ENCODE measurements around the gene FARS2. TPM values are rescaled to one million over a fixed set of nuclear protein-coding genes. Genes with fewer than 3 reads are reported as not detected.
"Not testable (repeated sequence)": the region's sequence is repeated elsewhere in the genome, so short reads cannot be mapped to it uniquely, and the experiment has no call there.

Gene FARS2
- polyA plus RNA-seq, 1 donor (not counting 4 experiments of a cell fraction or from before 2014, with no cell fraction given): 21.3 TPM

- Histone ChIP-seq H3K27ac (ENCODE audit: control insufficient read depth, insufficient read depth, low read length) (no peak overlapping the region), H3K9ac (ENCODE audit: control insufficient read depth, extremely low read depth, insufficient read depth, low read length) (no peak overlapping the region), H3K9me3 (ENCODE audit: control insufficient read depth, low read depth, low read length) (no peaks in the 10 kb centered on the region), H3K79me2 (ENCODE audit: control insufficient read depth, insufficient read depth, low read length) (no peaks in the 10 kb centered on the region), H3K36me3 (ENCODE audit: control insufficient read depth in 2 of 2, extremely low read depth in 1 of 2, insufficient read depth in 2 of 2, low read length in 2 of 2) (no peaks in the 10 kb centered on the region), H3K4me2 (ENCODE audit: control insufficient read depth, extremely low read depth, insufficient read depth, low read depth, low read length) (no peak overlapping the region), H3K4me1 (ENCODE audit: control insufficient read depth, extremely low read depth, insufficient read depth, low read length) (peaks cover 10% of the 10 kb centered on the region), H3K9me1 (ENCODE audit: control insufficient read depth, extremely low read depth, insufficient read depth, low read length) (no peaks in the 10 kb centered on the region), H4K20me1 (ENCODE audit: control insufficient read depth, extremely low read depth, insufficient read depth, low read length) (no peaks in the 10 kb centered on the region), H3K27me3 (ENCODE audit: control insufficient read depth, extremely low read depth, insufficient read depth, low read length) (no peaks in the 10 kb centered on the region), H3K4me3 (ENCODE audit: control insufficient read depth in 2 of 3, extremely low read depth in 1 of 3, insufficient read depth in 2 of 3, low read depth in 1 of 3, low read length in 3 of 3) (no peak overlapping the region), H2AFZ (ENCODE audit: control insufficient read depth, low read length) (no peak overlapping the region)
- DNase-seq (ENCODE audit: low read depth, low spot score) (no peak), FAIRE-seq (no peak)
- dilution Hi-C loops (cut with MboI; ENCODE audit: extremely low pct_ligation_motif_present, low sequenced_read_pairs): no loop called here
- TF ChIP-seq CTCF (optimal IDR thresholded peaks at IDR 0.05 in 1 of 3, IDR thresholded peaks at IDR 0.05 in 1 of 3, conservative IDR thresholded peaks at IDR 0.05 in 1 of 3; ENCODE audit: extremely low read depth in 1 of 3, insufficient read depth in 2 of 3, low read length in 3 of 3): no peak
- no peak for TF ChIP-seq EZH2 (IDR thresholded peaks at IDR 0.05; ENCODE audit: low read length)
These were observed 420.2 kb downstream of the FARS2 start for GRCh38 chr6:5681480-5681879.

GRCh38 chr6:5682530-5682929, 421.2 kb downstream of the FARS2 start:
- DNase-seq (ENCODE audit: low read depth, low spot score) (no peak), FAIRE-seq (no peak)
- Histone ChIP-seq H3K27me3 (ENCODE audit: control insufficient read depth, extremely low read depth, insufficient read depth, low read length) (no peaks in the 10 kb centered on the region), H3K4me1 (ENCODE audit: control insufficient read depth, extremely low read depth, insufficient read depth, low read length) (peaks cover under 1% of the 10 kb centered on the region), H4K20me1 (ENCODE audit: control insufficient read depth, extremely low read depth, insufficient read depth, low read length) (no peaks in the 10 kb centered on the region), H3K9me3 (ENCODE audit: control insufficient read depth, low read depth, low read length) (no peaks in the 10 kb centered on the region), H3K9me1 (ENCODE audit: control insufficient read depth, extremely low read depth, insufficient read depth, low read length) (no peaks in the 10 kb centered on the region), H3K9ac (ENCODE audit: control insufficient read depth, extremely low read depth, insufficient read depth, low read length) (no peak overlapping the region), H3K27ac (ENCODE audit: control insufficient read depth, insufficient read depth, low read length) (no peak overlapping the region), H3K36me3 (ENCODE audit: control insufficient read depth in 2 of 2, extremely low read depth in 1 of 2, insufficient read depth in 2 of 2, low read length in 2 of 2) (no peaks in the 10 kb centered on the region), H3K4me3 (ENCODE audit: control insufficient read depth in 2 of 3, extremely low read depth in 1 of 3, insufficient read depth in 2 of 3, low read depth in 1 of 3, low read length in 3 of 3) (no peak overlapping the region), H3K4me2 (ENCODE audit: control insufficient read depth, extremely low read depth, insufficient read depth, low read depth, low read length) (no peak overlapping the region), H2AFZ (ENCODE audit: control insufficient read depth, low read length) (no peak overlapping the region), H3K79me2 (ENCODE audit: control insufficient read depth, insufficient read depth, low read length) (no peaks in the 10 kb centered on the region)
- TF ChIP-seq EZH2 (IDR thresholded peaks at IDR 0.05; ENCODE audit: low read length) (no peak), CTCF (optimal IDR thresholded peaks at IDR 0.05 in 1 of 3, IDR thresholded peaks at IDR 0.05 in 1 of 3, conservative IDR thresholded peaks at IDR 0.05 in 1 of 3; ENCODE audit: extremely low read depth in 1 of 3, insufficient read depth in 2 of 3, low read length in 3 of 3) (no peak)
- dilution Hi-C loops (cut with MboI; ENCODE audit: extremely low pct_ligation_motif_present, low sequenced_read_pairs): no loop called here

DNA sequence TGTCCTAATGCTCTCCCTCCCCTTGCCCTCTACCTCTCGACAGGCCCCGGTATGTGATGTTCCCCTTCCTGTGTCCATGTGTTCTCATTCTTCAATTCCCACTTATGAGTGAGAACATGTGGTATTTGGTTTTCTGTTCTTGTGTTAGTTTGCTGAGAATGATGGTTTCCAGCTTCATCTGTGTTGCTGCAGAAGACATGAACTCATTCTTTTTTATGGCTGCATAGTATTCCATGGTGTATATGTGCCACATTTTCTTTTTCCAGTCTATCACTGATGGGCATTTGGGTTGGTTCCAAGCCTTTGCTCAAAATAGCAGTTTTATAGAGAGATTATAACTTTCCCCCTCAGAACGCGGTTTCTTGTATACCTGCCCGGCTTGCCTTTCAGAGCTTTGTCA, 422.4 kb downstream of the FARS2 start:
- H3K4me3 ChIP-seq (ENCODE audit: control insufficient read depth in 2 of 3, extremely low read depth in 1 of 3, insufficient read depth in 2 of 3, low read depth in 1 of 3, low read length in 3 of 3); H4K20me1 ChIP-seq (ENCODE audit: control insufficient read depth, extremely low read depth, insufficient read depth, low read length); H3K27me3 ChIP-seq (ENCODE audit: control insufficient read depth, extremely low read depth, insufficient read depth, low read length); H3K9ac ChIP-seq (ENCODE audit: control insufficient read depth, extremely low read depth, insufficient read depth, low read length); H3K79me2 ChIP-seq (ENCODE audit: control insufficient read depth, insufficient read depth, low read length); H3K27ac ChIP-seq (ENCODE audit: control insufficient read depth, insufficient read depth, low read length); H3K9me1 ChIP-seq (ENCODE audit: control insufficient read depth, extremely low read depth, insufficient read depth, low read length); H3K4me1 ChIP-seq (ENCODE audit: control insufficient read depth, extremely low read depth, insufficient read depth, low read length); H3K9me3 ChIP-seq (ENCODE audit: control insufficient read depth, low read depth, low read length); FAIRE-seq; H2AFZ ChIP-seq (ENCODE audit: control insufficient read depth, low read length); H3K4me2 ChIP-seq (ENCODE audit: control insufficient read depth, extremely low read depth, insufficient read depth, low read depth, low read length); dilution Hi-C loops (cut with MboI; ENCODE audit: extremely low pct_ligation_motif_present, low sequenced_read_pairs); DNase-seq (ENCODE audit: low read depth, low spot score); H3K36me3 ChIP-seq (ENCODE audit: control insufficient read depth in 2 of 2, extremely low read depth in 1 of 2, insufficient read depth in 2 of 2, low read length in 2 of 2): not testable (repeated sequence)
